H9 (cell line): Measurements from ENCODE around the gene VSTM4. TPM values are rescaled to one million over a fixed set of nuclear protein-coding genes. Genes with fewer than 3 reads are reported as not detected.

Source experiments
- DNase-seq: peaks from one replicate; pipeline ENCODE4 v3.0.0-alpha.2; 2017
- H2AFZ ChIP-seq: one replicate; pipeline ENCODE4 v1.6.1; 2013; ENCODE audit warnings: mild to moderate bottlenecking, low read length, control low read depth, moderate library complexity
- H2AK5ac ChIP-seq: 2 replicates; pipeline ENCODE4 v1.6.1; 2013; ENCODE audit warnings: low read length, control low read depth, mixed read lengths; ENCODE audit not compliant: insufficient read length
- H2BK120ac ChIP-seq: one replicate; pipeline ENCODE4 v1.6.1; 2013; ENCODE audit warnings: low read depth, mild to moderate bottlenecking, low read length, control low read depth, inconsistent platforms; ENCODE audit not compliant: poor library complexity, severe bottlenecking
- H2BK12ac ChIP-seq: 2 replicates; pipeline ENCODE4 v1.6.1; 2013; ENCODE audit warnings: low read length, control low read depth, mixed read lengths, low read depth; ENCODE audit not compliant: insufficient read length
- H2BK15ac ChIP-seq: 2 replicates; pipeline ENCODE4 v1.6.1; 2013; ENCODE audit warnings: low read depth, low read length, control low read depth
- H2BK20ac ChIP-seq: one replicate; pipeline ENCODE4 v1.6.1; 2013; ENCODE audit warnings: low read depth, mild to moderate bottlenecking, low read length, control low read depth, inconsistent platforms; ENCODE audit not compliant: poor library complexity, severe bottlenecking
- H2BK5ac ChIP-seq: 2 replicates; pipeline ENCODE4 v1.6.1; 2013; ENCODE audit warnings: low read length, control low read depth, mixed read lengths; ENCODE audit not compliant: insufficient read length
- H3K14ac ChIP-seq: 2 replicates; pipeline ENCODE4 v1.6.1; 2013; ENCODE audit warnings: low read length, control low read depth; ENCODE audit not compliant: insufficient read depth
- H3K18ac ChIP-seq: 2 replicates; pipeline ENCODE4 v1.6.1; 2013; ENCODE audit warnings: low read depth, mild to moderate bottlenecking, mixed read lengths, low read length, control low read depth; ENCODE audit not compliant: insufficient read length
- H3K23ac ChIP-seq: 2 replicates; pipeline ENCODE4 v1.6.1; 2013; ENCODE audit warnings: low read length, control low read depth, mixed read lengths, low read depth; ENCODE audit not compliant: insufficient read length
- H3K23me2 ChIP-seq: 2 replicates; pipeline ENCODE4 v1.6.1; 2013; ENCODE audit warnings: low read depth, mild to moderate bottlenecking, mixed read lengths, low read length, control low read depth; ENCODE audit not compliant: insufficient read length, poor library complexity, severe bottlenecking
- H3K27ac ChIP-seq: 2 replicates; pipeline ENCODE4 v1.5.1; 2013; ENCODE audit warnings: low read length, control low read depth, mixed read lengths, low read depth; ENCODE audit not compliant: insufficient read length
- H3K27me3 ChIP-seq: 2 replicates; pipeline ENCODE4 v1.6.1; 2013; ENCODE audit warnings: low read length, control low read depth, inconsistent platforms; ENCODE audit not compliant: insufficient read depth
- H3K4ac ChIP-seq: 2 replicates; pipeline ENCODE4 v1.6.1; 2013; ENCODE audit warnings: low read depth, mild to moderate bottlenecking, control low read depth, inconsistent platforms, low read length, moderate library complexity
- H3K4me1 ChIP-seq: 2 replicates; pipeline ENCODE4 v1.6.1; 2013; ENCODE audit warnings: low read length, control low read depth, inconsistent platforms; ENCODE audit not compliant: insufficient read depth
- H3K4me2 ChIP-seq: 2 replicates; pipeline ENCODE4 v1.6.1; 2013; ENCODE audit warnings: low read length, control low read depth, mixed read lengths; ENCODE audit not compliant: insufficient read length, insufficient read depth
- H3K56ac ChIP-seq: 2 replicates; pipeline ENCODE4 v1.6.1; 2013; ENCODE audit warnings: low read depth, mild to moderate bottlenecking, mixed read lengths, low read length, control low read depth; ENCODE audit not compliant: insufficient read length
- H3K79me1 ChIP-seq: 2 replicates; pipeline ENCODE4 v1.6.1; 2013; ENCODE audit warnings: low read depth, mild to moderate bottlenecking, moderate library complexity, low read length, control low read depth, inconsistent platforms; ENCODE audit not compliant: insufficient read depth, poor library complexity, severe bottlenecking
- H3K79me2 ChIP-seq: 2 replicates; pipeline ENCODE4 v1.6.1; 2013; ENCODE audit warnings: low read length, control low read depth, inconsistent platforms; ENCODE audit not compliant: insufficient read depth
- H3K9ac ChIP-seq: 2 replicates; pipeline ENCODE4 v1.6.1; 2013; ENCODE audit warnings: low read length, control low read depth, mixed read lengths; ENCODE audit not compliant: insufficient read length; ENCODE audit errors: extremely low read depth
- H3K9me3 ChIP-seq: one replicate; pipeline ENCODE4 v1.6.1; 2013; ENCODE audit warnings: low read depth, low read length, inconsistent platforms; ENCODE audit not compliant: control insufficient read depth
- H3T11ph ChIP-seq: one replicate; pipeline ENCODE4 v1.6.1; 2013; ENCODE audit warnings: mild to moderate bottlenecking, low read length, control low read depth, inconsistent platforms
- H4K20me1 ChIP-seq: one replicate; pipeline ENCODE4 v1.6.1; 2013; ENCODE audit not compliant: control insufficient read depth, insufficient read length, insufficient read depth
- H4K5ac ChIP-seq: 2 replicates; pipeline ENCODE4 v1.6.1; 2013; ENCODE audit warnings: low read depth, mild to moderate bottlenecking, mixed read lengths, low read length, control low read depth; ENCODE audit not compliant: insufficient read length
- H4K8ac ChIP-seq: replicated peaks from 2 replicates; pipeline ENCODE4 v1.6.1; 2013; ENCODE audit warnings: low read length, control low read depth, mixed read lengths, low read depth; ENCODE audit not compliant: insufficient read length
- H4K91ac ChIP-seq: 2 replicates; pipeline ENCODE4 v1.6.1; 2013; ENCODE audit warnings: low read depth, mild to moderate bottlenecking, moderate library complexity, mixed read lengths, low read length, control low read depth; ENCODE audit not compliant: insufficient read length
- H3K27ac Mint-ChIP-seq, 3 experiments: 2 replicates in 2 of 3; 3 replicates in 1 of 3; pipeline ENCODE4 v1.8.0; 2020 to 2021; ENCODE audit warnings: mixed read lengths in 3 of 3, mild to moderate bottlenecking in 1 of 3, moderate library complexity in 1 of 3
- H3K27me3 Mint-ChIP-seq: 2 replicates; pipeline ENCODE4 v1.8.0; 2021; ENCODE audit warnings: low read depth, mild to moderate bottlenecking, moderate library complexity, mixed read lengths
- H3K36me3 Mint-ChIP-seq, 3 experiments: 2 replicates in 2 of 3; 3 replicates in 1 of 3; pipeline ENCODE4 v1.8.0; 2020 to 2021; ENCODE audit warnings: low read depth in 3 of 3, mixed read lengths in 3 of 3; ENCODE audit not compliant: insufficient read depth in 1 of 3
- H3K4me1 Mint-ChIP-seq, 2 experiments: 2 replicates each; pipeline ENCODE4 v1.8.0; 2020; ENCODE audit warnings: mixed read lengths in 2 of 2
- H3K4me3 Mint-ChIP-seq, 2 experiments: 2 replicates in 1 of 2; 3 replicates in 1 of 2; pipeline ENCODE4 v1.8.0; 2020 to 2021; ENCODE audit warnings: mild to moderate bottlenecking in 2 of 2, mixed read lengths in 2 of 2, moderate library complexity in 1 of 2
- H3K9me3 Mint-ChIP-seq, 2 experiments: 2 replicates in 1 of 2; 3 replicates in 1 of 2; pipeline ENCODE4 v1.8.0; 2020; ENCODE audit warnings: mild to moderate bottlenecking in 2 of 2, mixed read lengths in 2 of 2, moderate library complexity in 1 of 2
- WGBS: extraction: QIAGEN DNeasy Blood & Tissue Kit; methylation state at CpG from one replicate; pipeline ENCODE4 v1.1.7; 2013; ENCODE audit warnings: missing lambda C conversion rate, low lambda C conversion rate, mixed read lengths; ENCODE audit not compliant: insufficient read length; ENCODE audit errors: extremely low coverage; 5-methylcytosine and 5-hydroxymethylcytosine counted together
- total RNA-seq: library from RNA; stranded (reverse); gene quantifications from 2 replicates; pipeline ENCODE4 v1.2.1, GENCODE V29; 2021
- TF ChIP-seq, protein P1 (sequence below): fragments of 200-600 bp; sonication (generic); conservative IDR thresholded peaks from 3 replicates; pipeline ENCODE4 v1.8.0; 2021; ENCODE audit warnings: antibody characterized with exemption, mild to moderate bottlenecking

Gene VSTM4
- total RNA-seq, 1 experiment from 2014 or later = 0.44 TPM

DNA sequence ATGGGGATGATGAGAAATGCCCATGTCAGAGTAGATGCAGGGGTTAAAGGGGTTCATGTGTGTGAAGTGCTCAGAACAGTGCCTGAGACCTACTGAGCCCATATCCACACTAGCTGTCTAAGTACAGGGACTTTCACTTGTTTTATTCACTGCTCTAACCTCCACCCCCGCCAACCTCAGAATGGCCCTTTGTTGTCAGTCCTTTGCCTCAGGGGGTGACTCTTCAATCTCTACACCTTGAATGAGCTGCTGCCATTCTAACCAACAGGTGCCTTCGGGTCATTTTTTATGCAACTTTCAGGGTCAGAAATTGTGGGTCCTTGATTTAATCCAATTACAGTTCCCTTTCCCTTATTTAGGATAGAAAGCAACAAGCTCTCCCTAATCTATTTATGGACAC, 26.2 kb downstream of the VSTM4 start:
- H3K27me3 Mint-ChIP-seq = peaks cover 53% of the 10 kb centered on the region
- H2BK5ac ChIP-seq = no peak overlapping the region
- H3K27me3 ChIP-seq = no peaks in the 10 kb centered on the region
- H2BK12ac ChIP-seq = no peak overlapping the region
- DNase-seq = no peak
- no peak overlapping the region for H2BK120ac ChIP-seq
- peaks cover 4 to 15% (median 4%) of the 10 kb centered on the region in 3 experiments; a peak in 6 of 7 replicates for H3K36me3 Mint-ChIP-seq
- H3K27ac ChIP-seq = no peak overlapping the region
- H2BK20ac ChIP-seq = no peak overlapping the region
- no peak overlapping the region for H4K91ac ChIP-seq
- no peak overlapping the region for H2BK15ac ChIP-seq
- H4K8ac ChIP-seq = no peak overlapping the region
- H3K23ac ChIP-seq = no peak overlapping the region
- WGBS = no CpG with 5 or more reads among the region's 2 CpGs
- TF ChIP-seq, protein P1, sequence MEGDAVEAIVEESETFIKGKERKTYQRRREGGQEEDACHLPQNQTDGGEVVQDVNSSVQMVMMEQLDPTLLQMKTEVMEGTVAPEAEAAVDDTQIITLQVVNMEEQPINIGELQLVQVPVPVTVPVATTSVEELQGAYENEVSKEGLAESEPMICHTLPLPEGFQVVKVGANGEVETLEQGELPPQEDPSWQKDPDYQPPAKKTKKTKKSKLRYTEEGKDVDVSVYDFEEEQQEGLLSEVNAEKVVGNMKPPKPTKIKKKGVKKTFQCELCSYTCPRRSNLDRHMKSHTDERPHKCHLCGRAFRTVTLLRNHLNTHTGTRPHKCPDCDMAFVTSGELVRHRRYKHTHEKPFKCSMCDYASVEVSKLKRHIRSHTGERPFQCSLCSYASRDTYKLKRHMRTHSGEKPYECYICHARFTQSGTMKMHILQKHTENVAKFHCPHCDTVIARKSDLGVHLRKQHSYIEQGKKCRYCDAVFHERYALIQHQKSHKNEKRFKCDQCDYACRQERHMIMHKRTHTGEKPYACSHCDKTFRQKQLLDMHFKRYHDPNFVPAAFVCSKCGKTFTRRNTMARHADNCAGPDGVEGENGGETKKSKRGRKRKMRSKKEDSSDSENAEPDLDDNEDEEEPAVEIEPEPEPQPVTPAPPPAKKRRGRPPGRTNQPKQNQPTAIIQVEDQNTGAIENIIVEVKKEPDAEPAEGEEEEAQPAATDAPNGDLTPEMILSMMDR = no peak
- H2AK5ac ChIP-seq = no peak overlapping the region
- no peak overlapping the region for H3K9ac ChIP-seq
- no peaks in the 10 kb centered on the region for H3K23me2 ChIP-seq
- H3K79me2 ChIP-seq = no peaks in the 10 kb centered on the region
- H3K9me3 Mint-ChIP-seq = peaks cover 15 to 22% of the 10 kb centered on the region in 2 experiments
- no peak overlapping the region for H3T11ph ChIP-seq
- H3K27ac Mint-ChIP-seq = no peak overlapping the region
- peaks cover 8% of the 10 kb centered on the region in 2 experiments for H3K4me1 Mint-ChIP-seq
- no peak overlapping the region for H2AFZ ChIP-seq
- H3K14ac ChIP-seq = no peak overlapping the region
- no peak overlapping the region for H4K5ac ChIP-seq
- no peak overlapping the region for H3K56ac ChIP-seq
- no peak overlapping the region for H3K4me3 Mint-ChIP-seq
- H3K4me1 ChIP-seq = no peaks in the 10 kb centered on the region; the same call in 1 of the 2 replicates
- H4K20me1 ChIP-seq = no peaks in the 10 kb centered on the region
- no peak overlapping the region for H3K4ac ChIP-seq
- H3K9me3 ChIP-seq = no peaks in the 10 kb centered on the region
- H3K4me2 ChIP-seq = no peak overlapping the region
- H3K79me1 ChIP-seq = no peaks in the 10 kb centered on the region
- no peak overlapping the region for H3K18ac ChIP-seq
